Measurements from ENCODE around the gene POLE2.
A peak's percentile ranks its signal among the peaks of the same experiment; 100 is the strongest.
"Not testable (repeated sequence)": the region's sequence is repeated elsewhere in the genome, so short reads cannot be mapped to it uniquely, and the experiment has no call there.

The POLE2 gene

DNA sequence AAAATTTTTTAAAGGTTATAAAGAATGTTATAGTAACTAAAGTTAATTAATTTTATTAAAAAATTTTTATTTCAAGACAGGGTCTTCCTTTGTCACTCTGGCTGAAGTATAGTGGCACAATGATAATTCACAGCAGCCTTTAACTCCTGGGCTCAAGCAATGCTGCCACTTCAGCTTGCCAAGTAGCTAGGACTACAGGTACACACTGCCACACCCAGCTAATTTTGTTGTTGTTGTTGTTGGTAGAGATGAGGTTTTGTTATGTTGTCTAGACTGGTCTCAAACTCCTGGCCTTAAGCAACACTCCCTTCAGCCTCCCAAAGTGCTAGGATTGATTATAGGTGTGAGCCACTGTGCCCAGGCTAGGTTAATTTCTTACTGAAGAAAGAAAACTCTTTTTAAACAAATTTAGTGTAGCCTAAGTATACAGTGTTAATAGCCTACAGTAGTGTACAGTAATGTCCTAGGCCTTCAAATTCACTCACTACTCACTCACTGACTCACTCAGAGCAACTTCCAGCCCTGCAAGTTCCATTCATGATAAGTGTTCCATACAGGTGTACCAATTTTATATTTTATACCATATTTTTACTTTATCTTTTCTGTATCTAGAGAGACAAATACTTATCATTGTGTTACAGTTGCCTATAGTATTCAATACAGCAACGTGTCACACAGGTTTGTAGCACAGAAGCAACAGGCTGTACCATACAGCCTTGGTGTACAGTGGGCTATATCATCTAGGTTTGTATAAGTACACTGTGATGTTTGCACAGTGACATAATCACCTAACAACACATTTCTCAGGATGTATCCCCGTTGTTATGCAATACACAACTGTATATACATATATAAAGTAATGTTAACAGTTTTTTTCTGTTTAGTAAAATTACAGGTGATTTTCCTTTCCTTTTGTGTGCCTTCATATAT, 28.2 kb downstream of the POLE2 start:
- no peak for DNase-seq (ENCODE audit: low read depth in 3 of 3)

DNA sequence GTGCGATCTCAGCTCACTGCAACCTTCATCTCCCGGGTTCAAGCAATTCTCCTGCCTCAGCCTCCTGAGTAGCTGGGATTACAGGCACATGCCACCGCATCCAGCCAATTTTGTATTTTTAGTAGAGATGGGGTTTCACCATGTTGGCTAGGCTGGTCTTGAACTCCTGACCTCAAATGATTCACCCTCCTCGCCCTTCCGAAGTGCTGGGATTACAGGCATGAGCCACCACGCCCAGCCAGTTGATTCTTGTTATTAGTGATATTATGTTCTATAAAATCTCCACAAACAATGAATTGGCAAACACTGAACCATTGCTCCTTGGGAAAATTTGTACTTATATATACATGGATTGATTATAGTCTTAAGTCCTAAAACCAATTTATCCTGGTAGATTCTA, 30.5 kb downstream of the POLE2 start:
- DNase-seq (ENCODE audit: low read depth in 3 of 3), result not testable (repeated sequence)

DNA sequence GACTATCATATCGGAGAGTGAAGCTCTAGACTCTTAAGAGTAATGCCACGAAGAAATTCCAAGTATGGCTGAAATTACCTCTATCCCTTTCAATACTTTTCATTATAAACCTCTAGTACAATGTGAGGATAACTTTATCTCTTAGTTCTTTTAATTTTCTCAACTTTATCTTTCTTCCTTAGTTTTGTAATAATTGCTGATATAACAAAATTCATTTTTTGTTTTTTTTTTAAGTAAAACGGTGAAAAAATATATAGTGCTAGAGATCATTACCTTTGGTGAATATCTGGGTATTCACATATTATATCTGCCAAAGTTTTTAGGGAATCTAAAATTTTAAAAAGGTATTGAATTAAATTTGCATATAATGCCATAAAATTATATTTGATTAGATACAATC, 33.5 kb downstream of the POLE2 start:
- no peak for DNase-seq (ENCODE audit: low read depth in 3 of 3)

DNA sequence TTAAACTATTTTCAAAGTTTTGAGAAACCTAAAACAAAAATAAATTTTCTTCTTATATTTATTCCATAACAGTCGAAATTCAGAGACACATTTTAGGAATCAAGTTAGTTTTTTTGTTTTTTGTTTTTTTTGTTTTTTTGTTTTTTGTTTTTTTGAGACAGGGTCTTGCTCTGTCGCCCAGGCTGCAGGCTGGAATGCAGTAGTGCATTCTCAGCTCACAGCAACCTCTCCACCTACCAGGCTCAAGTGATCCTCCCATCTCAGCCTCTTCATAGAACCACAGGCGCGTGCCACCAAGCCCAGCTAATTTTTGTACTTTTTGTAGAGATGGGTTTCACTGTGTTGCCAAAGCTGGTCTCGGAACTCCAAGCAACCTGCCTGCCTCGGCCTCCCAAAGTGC, 34.5 kb downstream of the POLE2 start:
- no peak for DNase-seq (ENCODE audit: low read depth in 3 of 3)

DNA sequence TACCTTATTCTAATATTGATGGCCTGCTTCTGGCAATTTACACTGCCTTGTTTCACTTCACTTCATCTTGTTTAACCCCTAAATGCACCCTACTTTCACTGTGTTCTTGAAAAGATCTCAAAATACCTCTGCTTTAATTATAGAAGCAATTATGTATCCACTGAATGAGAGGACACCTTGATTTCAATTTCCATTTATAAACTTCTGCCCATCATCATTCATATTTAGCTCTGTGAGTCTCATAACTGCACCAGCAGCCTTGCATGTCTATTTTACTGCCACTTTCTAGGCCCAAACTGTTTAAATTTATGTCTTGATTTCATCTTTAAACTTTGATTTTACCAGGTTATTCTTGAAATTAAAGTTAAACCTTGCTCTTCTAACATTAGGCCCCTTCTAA, 45.9 kb downstream of the POLE2 start:
- DNase-seq (ENCODE audit: low read depth in 3 of 3), result no peak

DNA sequence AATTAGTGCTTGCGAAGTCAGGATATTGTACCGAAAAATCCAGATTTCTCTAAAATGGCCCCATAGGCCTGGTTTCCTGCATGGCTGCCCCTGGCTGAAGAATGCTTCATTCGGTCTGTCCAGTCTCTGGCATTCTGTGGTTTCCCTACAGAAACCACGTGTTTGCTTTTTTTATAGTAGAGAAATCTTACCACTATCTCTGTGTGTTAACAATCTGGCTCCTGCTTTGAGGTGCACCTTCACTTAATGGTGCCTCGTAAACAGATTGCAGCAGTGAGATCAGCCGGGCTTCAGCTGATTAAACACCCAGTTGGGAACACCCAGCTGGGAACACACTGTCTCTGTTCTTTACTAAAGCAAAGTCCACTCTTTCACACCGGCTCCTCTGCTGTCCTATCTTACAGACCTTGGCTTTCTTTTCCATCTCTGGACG, 46.3 kb downstream of the POLE2 start:
- DNase-seq (ENCODE audit: low read depth in 3 of 3), result no peak

DNA sequence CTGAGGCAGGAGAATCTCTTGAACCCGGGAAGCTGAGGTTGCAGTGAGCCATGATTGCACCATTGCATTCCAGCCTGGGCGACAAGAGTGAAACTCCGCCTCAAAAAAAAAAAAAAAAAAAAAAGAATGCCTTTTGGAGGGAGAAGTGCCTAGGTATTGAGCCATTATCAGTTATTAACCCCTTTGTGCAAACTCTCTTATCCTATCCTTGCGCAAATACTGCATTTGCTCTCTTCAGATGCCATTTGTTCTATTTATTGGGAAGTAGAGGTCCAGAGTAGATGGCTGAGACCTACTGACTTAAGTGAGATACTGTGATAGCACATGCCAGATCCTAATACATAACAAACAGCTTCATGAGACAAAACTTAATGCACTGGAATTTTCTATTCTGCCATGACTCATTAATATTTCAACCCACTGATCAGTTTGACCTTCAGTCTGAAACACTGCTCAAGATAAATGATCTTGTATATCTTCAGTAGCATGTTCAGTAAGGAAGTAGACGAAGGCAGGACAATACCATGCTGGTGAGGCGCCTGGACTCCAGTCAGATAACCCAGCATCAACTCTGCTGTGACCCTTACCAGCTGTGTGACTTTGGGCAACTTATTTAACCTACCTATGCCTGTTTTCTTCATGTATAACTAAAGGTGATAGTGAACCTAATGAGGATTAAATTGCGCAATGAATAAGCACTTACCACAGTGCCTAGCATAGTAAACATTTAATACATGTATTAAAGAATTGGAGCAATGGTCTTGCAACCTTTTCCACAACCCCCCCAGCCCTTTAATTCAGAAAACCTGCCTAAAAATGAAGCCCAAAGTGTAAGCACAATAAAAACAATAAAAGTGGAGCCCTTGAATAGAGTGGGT, 47.2 kb downstream of the POLE2 start:
- DNase-seq (ENCODE audit: low read depth in 3 of 3), result no peak

DNA sequence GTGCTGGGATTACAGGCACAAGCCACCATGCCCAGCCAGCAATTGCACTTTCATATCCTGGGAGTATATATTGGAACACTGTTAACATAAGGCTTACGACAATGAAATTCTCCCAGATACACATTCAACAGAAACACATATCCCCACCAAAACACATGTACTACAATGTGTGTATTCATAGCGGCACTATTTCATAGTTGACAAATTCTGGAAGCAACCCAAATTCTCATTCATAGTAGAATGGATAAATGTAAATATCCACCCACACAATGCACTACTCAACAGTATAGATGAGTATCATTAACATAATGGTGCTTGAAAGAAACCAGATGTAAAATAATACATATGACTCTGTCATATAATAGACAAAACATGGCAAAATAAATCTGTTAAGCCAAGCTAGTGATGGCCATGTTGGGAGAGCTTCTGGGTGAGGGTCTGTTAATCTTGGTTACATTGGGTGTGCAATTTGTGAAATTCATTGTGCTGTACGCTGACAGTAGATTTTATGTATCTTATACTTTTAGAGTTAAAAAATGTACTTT, 50.4 kb downstream of the POLE2 start:
- DNase-seq (ENCODE audit: low read depth in 3 of 3), result no peak

DNA sequence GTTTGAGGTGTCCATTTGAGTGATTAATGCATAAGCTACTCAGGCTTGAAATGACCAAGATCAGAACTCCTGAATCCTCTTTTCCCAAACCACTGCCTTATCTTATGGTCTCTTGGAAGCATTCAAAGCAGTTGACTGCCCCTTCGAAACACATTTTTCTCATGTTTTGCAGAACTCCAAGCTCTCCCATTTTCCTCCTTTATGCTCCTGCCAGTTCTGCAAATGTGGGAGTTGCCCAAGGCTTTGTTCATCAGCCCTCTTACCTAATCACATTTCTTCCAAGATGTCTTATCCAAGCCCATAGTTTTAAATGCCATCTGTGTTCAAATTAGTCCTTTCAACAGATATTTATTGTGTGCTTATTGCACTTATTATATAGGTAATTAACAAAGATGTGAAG, 51.1 kb downstream of the POLE2 start:
- no peak for DNase-seq (ENCODE audit: low read depth in 3 of 3)

DNA sequence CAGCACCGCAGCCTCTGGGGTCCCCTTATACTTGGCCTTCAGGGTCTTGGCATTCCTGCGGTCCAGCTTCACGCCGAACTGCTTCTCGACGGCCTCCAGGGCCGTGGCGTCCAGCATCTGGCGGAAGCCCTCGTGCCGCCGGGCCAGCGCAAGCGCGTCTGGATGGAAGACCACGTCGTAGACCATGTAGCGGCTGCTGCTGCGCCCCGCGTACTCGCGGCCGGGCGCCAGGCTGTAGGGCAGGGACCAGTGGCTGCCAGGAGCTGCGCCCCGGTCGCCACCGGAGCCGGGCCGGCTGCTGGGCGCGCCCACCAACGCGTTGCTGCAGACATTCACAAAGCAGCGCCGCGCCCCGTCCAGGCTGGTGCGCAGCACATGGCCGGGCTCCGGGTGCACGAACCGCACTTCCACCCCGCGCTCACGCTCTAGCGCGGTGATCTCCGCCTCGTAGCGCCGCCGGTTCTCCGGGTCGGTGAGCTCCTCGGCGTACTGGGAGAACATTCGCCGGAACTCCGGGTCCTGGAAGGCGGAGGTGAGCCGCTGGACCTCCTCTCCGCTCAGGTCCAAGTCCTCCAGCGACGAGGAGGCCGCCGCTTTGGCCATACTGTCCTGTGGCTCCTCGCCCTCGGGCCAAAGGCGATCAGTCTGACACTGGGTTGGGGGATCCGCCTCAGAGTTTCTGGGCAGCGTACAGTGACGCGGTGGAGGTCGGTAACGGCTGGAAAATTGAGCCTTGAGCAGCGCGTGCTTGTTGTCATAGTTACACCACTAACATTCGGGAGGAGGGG, 53.3 kb downstream of the POLE2 start, which contains the start of gene DNAAF2:
Gene DNAAF2, minus strand, starts transcription at position 698 of the 788 bp plus-strand sequence. Its CDS starts 95 bp downstream, at position 603.
- DNase-seq (ENCODE audit: low read depth in 3 of 3), result peak; percentile 43 to 49 (median 45)

DNA sequence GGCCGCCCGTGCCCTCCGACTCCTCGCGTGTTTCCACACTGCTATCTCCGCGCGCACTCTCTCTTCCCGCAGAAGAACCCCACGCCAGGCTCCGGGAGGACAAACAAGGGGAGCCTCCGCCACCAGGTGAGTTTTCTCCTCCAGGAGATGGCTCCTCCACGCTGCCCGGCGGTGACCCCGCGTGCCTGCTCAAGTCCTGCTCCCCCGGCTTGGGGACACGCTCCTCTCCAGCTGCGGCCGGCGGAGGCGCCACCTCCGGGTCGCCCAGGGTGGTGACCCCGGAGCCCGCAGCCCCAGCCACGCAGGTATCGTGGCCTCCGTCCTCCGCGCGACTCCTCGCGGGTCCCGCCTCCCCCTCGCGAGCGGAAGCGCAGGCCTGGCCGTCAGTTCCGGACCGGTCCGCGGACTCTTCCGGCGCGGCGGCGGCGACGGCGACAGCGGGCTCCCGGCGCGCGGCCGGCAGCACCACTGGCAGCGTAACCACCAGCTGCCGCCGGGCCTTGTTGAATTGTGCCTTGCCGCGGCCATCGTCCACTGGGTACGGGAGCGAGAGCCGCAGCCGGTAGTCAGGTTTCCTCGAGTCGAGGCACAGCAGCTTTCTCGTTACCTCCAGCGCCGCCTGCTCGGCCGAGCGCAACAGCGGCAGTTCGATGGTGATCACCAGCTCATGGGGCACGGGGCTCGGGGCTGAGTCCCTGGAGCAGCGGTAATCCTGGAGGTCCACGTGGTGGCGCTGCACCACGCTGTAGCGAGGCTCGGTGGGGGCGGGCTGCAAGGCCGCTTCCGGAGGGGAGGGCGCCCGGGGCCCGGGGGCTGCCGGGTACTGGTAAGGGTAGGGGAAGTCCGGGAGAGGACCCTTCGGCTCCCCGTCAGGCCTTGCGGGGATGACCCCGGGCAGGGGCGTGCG, 54.1 kb downstream of the POLE2 start:
- peak; percentile 88 to 92 (median 91) for DNase-seq (ENCODE audit: low read depth in 3 of 3)

DNA sequence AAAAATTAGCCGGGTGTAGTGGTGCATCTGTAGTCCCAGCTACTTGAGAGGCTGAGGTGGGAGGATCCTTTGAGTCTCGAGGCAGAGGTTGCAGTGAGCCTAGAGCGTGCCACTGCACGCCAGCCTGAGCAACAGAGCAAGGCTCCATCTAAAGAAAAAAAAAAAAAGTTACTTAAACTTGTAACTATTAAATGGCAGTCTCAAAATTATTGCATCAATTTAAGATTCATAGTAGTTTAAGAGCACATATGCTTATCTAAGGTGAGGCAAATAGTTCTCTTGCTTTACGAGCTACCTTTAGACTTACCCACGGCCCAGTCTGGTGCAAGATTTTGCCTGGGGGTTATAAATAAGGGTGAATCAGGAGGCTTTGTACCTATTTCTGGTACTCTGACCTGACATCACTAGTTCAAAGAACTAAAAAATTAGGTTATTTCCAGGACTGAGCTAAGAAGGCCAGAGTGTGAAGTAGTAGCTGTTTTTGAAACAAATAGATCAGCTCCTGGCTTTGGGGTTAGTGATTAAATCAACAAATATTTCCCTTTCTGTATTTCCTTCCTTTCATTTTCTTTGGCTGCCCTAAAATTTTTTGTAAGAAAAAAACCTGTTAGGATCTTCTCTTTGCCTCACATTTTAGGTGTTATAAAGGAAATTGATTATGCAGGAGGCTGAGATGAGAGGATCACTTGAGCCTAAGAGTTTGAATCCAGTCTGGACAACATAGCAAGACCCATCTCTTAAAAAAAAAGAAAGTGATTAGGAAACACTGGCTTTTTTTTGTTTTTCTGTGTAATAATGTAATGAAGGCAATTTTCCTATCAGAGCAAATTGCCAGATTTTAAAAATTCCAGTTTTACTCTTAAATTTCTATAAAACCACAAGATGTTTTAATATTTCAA, 63.8 kb downstream of the POLE2 start:
- DNase-seq (ENCODE audit: low read depth in 3 of 3), result no peak

DNA sequence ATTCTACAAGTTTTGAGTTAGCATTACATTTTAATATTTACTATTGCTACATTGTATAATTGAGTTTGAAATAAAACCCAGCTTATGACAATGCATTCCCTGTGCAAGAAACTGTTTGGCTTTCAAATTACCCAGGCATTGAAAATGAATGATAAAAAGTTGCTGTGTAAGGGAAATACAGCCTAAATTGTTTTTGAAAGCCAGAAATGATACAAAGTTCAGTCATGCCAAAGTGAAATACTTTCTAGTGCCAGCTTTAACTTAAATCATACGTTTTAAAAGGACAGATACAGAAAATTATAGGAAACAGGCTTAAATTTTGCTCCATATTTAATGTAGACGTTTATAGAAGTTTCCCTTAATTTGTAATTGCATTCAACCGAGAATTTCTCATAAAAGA, 64.6 kb downstream of the POLE2 start:
- no peak for DNase-seq (ENCODE audit: low read depth in 3 of 3)

DNA sequence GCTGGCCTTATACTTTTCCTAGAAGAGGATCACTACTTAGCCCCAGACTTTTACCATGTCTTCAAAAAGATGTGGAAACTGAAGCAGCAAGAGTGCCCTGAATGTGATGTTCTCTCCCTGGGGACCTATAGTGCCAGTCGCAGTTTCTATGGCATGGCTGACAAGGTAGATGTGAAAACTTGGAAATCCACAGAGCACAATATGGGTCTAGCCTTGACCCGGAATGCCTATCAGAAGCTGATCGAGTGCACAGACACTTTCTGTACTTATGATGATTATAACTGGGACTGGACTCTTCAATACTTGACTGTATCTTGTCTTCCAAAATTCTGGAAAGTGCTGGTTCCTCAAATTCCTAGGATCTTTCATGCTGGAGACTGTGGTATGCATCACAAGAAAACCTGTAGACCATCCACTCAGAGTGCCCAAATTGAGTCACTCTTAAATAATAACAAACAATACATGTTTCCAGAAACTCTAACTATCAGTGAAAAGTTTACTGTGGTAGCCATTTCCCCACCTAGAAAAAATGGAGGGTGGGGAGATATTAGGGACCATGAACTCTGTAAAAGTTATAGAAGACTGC, 65.9 kb downstream of the POLE2 start:
- no peak for DNase-seq (ENCODE audit: low read depth in 3 of 3)

DNA sequence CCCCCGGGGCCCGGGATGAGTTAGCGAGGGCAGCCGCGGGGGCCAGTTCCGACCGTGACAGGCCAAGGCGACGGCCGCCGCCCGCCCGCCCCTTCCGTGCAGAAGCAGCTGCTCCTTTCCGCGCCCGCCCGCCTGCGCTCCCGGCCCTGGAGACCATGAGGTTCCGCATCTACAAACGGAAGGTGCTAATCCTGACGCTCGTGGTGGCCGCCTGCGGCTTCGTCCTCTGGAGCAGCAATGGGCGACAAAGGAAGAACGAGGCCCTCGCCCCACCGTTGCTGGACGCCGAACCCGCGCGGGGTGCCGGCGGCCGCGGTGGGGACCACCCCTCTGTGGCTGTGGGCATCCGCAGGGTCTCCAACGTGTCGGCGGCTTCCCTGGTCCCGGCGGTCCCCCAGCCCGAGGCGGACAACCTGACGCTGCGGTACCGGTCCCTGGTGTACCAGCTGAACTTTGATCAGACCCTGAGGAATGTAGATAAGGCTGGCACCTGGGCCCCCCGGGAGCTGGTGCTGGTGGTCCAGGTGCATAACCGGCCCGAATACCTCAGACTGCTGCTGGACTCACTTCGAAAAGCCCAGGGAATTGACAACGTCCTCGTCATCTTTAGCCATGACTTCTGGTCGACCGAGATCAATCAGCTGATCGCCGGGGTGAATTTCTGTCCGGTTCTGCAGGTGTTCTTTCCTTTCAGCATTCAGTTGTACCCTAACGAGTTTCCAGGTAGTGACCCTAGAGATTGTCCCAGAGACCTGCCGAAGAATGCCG, 66.7 kb downstream of the POLE2 start:
- no peak for DNase-seq (ENCODE audit: low read depth in 3 of 3)

DNA sequence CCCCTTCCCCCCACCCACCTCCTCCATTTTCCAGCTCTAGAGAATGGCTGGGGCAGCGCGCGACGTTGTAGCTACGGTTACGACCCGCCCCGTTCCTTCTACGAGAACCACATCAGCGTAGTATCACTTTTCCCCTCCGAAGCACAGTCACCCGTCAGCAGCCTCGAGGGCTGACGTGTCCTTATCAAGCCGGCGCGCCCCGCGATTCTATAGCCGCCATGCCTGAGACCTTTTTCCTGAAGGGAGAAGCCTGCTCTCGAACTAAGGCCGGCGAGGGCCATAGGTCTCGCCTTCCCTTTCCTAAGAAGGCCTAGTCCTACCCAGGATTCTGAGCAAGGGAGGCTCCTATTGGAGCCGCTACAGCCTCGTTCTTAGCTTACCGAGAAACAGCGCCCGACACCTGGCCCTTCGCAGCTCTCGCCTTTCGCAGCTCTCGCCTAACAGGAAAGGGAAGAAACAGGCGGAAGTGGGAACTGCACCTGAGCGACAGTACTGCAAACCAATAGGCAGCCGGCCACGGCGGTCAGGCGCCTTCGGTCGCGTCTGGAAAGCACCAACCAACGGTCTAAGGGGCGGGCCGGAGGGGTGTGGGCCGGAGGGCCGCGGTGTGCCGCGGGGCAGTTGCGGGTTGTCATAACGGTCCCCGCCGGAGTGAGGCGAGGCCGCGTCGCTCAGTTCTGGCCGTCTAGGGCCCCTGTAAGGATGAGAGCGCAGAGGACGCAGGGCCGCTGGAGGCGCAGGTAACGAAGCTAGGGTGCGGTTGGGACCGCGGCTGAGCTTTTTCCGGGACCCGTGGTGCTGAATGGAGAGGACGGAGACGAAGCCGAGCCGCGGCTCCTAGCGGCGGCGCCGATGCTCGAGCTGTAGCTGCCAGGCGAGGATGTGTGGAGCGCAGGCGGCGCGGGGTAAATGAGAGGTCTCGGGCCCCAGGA, 67.6 kb downstream of the POLE2 start, which contains the start of the genes MGAT2 and RPL36AL:
Gene MGAT2, plus strand, starts transcription at position 618 of the 932 bp plus-strand sequence. CDS start 470 bp downstream, outside the sequence.
Gene RPL36AL, minus strand, starts transcription at position 445 of the 932 bp plus-strand sequence. CDS start 1,522 bp downstream, outside the sequence.
- peak; percentile 84 to 92 (median 89) for DNase-seq (ENCODE audit: low read depth in 3 of 3)

DNA sequence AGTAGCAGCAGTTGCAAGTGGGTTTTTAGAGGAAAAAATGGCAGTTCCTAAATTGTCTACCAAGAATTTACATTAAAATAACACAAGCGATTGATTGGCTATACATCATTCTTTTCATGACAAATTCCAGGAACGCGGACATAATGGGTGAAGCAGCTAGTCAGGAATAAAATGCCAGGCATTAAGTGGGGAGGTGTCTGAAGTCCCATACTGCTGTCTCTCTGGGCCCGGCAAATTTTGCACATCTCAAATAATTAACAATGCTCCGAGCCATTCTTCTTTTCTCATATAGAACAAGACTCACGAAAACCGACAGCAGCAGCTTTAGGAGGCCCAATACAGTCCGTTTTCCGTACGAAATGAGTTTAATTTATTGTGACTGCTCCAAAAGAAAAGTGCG, 68.3 kb downstream of the POLE2 start:
- no peak for DNase-seq (ENCODE audit: low read depth in 3 of 3)
